GM21423 (cell line): Measurements from ENCODE around the gene EYA2.
"Not testable (repeated sequence)": the region's sequence is repeated elsewhere in the genome, so short reads cannot be mapped to it uniquely, and the experiment has no call there.

Experiments
- ATAC-seq: cut with Tn5 transposase; IDR thresholded peaks from one replicate; pipeline ENCODE4 v1.9.1; 2021; ENCODE audit warnings: mild to moderate bottlenecking, moderate library complexity; ENCODE audit not compliant: unreplicated experiment

EYA2 gene

DNA sequence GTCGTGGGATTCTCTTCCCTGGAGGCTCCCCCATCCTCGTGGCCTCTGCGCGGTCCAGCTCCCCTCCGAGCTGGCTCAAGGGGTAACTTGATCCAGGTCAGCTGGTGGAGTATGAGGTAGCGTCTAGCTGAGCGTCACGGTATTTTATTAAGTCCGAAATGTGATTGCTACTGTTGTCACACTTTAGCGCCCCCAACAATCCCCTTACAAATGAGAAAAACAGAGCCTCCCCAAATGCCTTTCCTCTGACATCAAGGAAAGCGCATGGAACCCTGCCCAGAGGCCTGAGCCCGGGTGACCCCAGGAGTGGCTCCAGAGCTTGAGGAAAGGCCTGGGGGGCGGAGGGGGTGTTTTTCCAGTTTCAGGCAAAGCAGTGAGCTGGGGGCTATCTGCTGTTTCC, 269.5 kb downstream of the EYA2 start:
- no peak for ATAC-seq

DNA sequence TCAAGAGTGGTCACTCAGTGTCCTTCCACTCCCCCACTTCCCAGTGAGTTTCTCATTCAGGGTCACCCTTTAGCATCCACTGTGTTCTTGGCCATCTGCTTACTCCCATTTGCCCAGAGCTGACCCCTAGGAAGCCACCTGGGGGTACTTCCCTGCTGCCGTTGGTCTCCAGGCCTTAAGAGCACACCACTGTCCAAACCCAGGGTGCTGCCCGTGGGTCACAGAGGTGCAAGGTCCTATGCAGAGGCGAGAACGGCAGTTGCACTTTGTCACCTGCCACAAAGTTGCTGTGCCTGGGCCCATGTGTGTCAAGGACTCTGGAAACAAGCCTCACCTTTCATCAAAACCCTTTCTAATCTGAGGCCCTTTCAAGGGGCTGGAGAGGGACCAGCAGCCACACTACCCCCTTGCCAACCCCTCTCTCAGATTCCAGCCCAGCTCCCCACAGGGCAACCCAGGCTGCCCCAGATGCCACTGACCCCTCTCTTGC, 270.8 kb downstream of the EYA2 start:
- ATAC-seq, result no peak

DNA sequence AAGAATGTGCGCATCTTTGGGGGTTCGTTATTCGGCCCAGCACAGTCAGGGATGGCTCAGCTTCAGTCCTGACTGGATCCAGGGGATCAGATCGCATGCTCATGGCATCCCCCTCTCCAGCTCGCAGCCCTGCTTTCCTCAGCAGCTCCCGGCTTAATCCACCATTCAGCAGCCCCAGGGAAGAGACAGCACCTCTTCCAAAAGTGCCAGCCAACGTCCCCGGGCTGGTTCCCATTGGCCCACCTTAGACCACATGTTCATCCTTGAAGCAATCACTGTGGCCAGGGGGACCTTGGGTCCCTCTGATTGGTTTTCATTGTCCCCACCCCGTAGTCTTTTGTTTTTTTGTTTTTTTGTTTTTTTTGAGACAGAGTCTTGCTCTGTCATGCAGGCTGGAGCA, 273.2 kb downstream of the EYA2 start:
- ATAC-seq, result no peak

DNA sequence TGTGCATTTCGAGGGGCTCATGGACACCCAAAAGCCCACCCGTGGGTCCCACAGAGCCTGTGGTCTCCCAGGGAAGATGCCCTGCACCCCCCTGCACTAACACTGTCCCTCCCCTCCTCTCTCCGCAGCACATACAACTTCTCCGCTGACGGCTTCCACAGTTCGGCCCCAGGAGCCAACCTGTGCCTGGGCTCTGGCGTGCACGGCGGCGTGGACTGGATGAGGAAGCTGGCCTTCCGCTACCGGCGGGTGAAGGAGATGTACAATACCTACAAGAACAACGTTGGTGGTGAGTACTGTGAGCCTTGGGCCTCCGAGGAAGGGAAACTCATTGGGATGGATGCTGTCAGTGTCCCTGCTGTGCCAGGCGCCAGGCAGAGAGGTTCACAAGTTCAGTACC, 277.9 kb downstream of the EYA2 start:
- ATAC-seq, result no peak

DNA sequence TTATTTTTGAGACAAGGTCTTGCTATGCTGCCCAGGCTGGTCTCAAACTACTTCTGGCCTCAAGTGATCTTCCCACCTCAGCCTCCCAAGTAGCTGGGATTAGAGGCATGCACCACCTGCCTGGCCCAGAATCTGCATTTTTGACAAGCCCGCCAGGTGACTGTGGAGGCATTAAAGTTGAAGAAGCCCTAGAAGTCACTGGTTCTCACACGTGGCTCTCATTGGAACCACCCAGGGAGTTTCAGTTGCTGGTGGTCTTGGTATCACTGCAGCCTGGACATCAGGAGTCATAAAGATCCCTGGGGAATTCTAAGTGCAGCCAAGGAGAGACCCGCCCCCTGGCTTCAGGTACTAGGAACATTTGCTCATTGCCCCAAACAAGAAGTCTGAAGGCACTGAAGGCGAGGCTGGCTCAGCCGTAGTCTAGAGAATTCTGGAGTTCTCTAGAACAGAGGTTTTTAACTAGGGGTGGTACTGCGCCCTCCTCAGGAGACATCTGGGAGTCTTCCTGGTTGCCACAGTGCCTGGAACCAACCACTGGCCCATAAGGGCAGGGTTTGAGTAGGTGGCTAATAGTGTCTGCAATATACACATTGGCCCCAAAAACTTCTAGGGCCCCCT, 279.1 kb downstream of the EYA2 start:
- no peak for ATAC-seq

DNA sequence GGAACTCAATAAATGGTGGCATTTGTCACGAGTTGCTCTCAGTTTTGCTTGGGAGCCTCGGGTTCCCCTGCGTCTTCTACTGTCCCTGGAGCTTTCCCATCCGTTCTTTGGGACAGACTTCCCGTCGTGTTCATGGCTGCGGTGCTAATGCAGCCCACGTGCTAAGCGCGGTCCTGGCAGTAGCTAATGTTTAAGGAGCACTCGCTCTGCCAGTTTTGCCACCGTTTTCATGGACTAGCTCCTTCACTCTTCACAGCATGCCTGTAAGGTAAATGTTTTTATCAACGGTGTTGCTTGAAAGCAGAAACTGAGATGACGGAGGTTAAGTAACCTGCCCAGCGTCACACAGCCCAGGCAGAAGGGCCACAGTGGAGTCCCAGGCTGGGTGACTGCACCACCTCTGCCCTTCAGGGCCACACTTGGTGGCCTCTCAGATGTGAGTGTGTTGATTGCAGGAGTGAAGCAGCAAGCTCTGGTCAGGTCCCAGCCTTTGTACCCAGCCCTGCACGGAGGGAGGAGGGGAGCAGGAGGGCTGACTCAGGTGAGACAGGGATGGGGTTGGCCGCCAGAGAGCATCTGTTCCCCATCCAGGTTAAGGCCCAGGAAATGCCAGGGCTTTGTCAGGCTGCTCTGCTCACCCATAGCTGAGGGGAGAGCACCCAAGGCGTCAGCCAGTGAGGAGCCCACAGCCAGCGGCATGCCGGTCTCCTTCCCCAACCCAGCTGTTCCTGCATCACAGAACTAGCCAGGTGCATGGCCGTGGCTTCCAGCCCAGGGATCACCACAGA, 280.0 kb downstream of the EYA2 start:
- ATAC-seq, result no peak

DNA sequence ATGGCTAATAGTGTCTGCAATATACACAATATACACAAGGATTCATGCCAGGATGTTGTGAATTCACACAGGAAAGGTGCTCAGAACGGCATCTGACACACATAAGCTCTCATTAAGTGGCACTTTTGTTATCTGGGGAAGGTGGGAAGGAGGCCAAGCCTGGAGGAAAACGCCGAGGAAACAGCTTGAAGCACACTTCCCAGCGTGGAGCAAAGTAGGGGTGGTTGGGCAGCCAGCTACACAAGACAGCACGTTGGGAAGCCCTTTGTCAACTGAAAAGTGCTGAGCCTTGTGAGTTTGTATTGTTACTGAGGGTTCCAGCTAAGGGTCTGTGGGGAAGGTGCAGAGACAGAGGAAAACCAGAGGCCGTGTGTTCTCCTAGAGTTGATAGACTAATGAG, 280.9 kb downstream of the EYA2 start:
- no peak for ATAC-seq

DNA sequence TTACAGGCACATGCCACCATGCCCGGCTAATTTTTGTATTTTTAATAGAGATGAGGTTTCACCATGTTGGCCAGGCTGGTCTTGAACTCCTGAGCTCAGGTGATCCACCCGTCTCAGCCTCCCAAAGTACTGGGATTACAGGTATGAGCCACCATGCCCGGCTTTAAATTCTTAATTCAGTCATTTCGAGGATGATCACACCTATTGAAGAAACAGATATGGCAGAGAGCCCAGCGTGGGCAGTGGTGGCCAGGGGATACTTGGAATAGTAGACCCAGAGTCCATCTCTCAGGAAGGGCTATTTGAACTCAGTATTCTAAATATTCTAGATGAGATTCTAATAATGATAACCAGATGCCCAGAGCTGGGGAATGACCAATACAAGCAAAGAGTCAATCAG, 281.6 kb downstream of the EYA2 start:
- not testable (repeated sequence) for ATAC-seq

DNA sequence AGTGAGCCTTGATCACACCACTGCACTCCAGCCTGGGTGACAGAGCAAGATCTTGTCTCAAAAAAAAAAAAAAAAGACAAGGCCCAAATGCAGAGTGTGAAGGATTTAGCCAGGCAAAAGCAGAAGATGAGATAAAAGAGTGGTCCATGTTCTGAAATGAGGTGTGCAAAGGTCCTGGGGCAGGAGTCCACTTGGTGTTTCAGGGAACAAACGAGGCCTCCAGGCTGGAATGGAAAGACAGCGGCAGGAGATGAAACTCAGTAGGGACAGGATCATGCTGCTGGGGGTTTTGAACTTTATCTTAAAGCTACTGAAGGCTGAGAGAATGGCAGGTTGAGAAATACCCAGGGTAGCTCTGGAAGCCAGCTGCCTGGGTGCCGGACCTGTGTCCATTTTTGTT, 283.6 kb downstream of the EYA2 start:
- no peak for ATAC-seq

DNA sequence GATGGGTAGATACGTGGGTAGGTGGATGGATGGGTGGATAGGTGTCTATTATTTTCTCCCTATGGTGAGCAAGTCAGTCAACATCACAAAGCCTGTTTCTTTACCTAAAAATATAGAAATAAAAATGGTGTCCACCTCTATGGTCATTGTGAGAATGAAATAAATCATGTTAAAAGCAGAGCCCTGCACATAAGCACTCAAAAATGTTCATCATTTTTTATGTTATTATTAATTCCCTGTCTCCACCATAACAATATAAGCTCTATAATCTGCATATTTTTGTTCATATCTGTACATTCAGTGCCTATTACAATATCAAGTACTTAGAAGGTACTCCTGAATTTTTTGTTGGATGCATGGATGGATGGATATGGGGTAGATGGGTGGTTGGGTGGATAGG, 284.2 kb downstream of the EYA2 start:
- ATAC-seq, result no peak

DNA sequence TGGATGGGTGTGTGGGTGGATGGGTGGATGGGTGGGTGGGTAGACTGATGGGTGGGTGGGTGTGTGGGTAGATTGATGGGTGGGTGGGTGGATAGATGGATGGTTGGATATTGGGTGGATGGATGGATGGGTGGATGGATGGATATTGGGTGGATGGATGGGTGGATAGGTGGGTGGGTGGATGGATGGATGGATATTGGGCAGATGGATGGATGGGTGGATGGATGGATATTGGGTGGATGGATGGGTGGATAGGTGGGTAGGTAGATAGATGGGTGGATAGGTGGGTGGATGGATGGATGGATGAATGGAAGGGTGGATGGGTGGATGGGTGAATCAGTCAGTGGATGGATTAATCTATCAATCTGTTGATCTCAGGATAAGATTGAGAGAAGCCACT, 284.6 kb downstream of the EYA2 start:
- no peak for ATAC-seq

DNA sequence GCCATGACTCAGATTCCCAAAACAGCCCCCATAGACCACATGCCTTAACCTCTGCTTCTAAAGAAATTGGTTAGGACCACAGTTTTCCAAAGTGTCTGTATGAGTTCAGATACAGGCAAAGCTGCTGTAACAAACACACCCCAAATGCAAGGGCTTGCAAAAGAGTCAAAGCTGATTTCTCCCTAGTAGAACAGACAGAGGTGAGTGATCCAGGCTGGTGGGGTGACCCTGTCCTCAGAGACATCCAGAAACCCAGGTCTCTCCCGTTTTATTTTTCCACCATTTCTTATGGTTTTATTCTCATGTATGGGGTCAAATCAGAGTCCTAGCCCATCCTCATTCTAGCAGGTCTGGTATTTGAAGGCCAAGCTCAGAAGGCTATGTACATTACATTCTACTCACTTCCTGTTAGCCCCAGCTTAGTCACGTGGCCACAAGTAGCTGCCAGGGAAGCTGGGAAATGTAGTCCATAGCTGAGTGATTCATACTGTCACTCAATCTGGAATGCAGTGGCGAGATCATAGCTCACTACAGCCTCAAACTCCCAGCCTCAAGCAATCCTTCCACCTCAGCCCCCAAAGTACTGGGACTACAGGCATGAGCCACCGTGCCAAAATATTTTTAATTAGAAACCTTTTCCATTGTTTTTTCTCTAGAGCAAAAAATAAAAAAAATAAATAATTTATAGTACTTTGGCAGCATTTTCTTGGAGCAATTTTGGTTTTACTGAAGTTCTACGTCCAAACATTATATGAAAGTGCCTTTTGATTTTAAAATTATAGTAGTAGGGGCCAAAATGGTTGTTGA, 286.6 kb downstream of the EYA2 start:
- no peak for ATAC-seq

DNA sequence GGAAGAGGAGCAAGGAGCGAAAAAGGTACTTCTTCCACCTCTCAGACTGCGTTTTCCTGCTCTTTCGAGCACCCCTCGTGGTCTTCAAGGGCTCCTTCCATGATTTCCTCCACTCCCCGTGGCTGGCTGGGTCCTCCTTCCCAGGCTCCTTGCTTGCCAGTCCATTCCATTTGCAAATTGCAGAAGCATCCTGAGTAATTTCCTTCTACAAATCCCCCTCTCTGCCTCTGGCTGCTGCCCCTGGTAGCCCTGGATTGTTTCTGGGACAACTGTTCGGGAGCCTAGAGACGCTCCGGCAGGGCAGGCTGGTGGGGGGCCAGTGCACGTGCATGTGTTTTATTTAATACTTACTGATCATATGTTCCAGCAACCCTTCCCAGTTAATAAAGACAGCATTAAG, 288.7 kb downstream of the EYA2 start:
- ATAC-seq, result no peak

DNA sequence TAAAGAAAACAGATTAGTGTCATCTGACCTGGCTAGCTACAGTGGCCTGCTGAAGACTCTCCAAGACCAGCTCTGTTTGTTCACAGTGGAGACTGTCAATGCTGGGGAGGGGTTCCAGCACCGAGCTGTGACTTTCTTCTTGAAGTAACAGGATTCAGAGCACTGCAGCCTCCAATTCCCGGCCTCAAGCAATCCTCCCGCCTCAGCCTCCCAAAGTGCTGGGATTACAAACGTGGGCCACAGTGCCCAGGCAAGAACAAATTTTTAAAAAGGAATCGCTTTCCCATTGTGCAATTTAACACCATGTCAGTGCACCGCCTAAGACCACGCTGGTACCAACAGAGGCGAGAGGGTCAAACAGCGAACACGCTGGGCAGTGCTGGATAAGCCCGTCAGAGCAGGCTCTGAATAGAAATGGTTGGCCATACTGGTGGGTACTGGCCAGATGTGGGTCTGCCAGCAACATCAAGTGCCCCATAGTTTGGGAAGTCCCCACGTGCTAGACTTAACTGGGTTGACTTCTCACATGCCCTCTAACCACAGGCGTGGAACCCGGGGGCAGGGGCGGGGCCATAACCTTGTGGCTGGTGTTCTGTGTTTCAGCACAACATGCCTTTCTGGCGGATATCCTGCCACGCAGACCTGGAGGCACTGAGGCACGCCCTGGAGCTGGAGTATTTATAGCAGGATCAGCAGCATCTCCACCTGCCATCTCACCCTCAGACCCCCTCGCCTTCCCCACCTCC, 293.0 kb downstream of the EYA2 start:
- ATAC-seq, result no peak

DNA sequence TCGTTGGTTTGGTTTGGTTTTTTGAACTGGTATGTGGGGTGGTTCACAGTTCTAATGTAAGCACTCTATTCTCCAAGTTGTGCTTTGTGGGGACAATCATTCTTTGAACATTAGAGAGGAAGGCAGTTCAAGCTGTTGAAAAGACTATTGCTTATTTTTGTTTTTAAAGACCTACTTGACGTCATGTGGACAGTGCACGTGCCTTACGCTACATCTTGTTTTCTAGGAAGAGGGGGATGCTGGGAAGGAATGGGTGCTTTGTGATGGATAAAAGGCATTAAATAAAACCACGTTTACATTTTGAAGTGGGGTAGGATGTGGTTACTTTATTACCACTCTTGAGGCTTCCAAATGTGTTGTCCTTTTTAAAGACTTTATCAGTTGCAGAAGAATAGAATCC, 293.9 kb downstream of the EYA2 start:
- ATAC-seq, result no peak

DNA sequence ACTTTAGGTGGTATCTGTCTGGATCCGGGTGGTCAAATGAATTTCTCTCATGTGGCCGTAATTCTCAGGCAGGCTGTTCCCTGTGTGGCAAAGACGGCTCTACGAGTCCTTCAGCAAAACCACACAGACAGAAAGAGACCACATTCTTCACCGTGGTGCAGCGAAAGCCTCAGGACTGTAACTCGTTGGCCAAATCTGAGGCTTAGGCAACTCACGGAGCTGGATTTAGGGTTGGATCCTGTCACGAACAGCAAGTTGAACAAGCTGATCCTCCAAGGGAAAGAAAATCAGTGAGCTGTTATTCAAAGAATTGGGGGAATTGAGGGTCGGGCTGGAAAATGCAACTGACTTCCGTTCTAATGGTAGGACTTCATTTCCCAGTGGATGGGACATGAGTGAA, 294.4 kb downstream of the EYA2 start:
- ATAC-seq, result no peak

DNA sequence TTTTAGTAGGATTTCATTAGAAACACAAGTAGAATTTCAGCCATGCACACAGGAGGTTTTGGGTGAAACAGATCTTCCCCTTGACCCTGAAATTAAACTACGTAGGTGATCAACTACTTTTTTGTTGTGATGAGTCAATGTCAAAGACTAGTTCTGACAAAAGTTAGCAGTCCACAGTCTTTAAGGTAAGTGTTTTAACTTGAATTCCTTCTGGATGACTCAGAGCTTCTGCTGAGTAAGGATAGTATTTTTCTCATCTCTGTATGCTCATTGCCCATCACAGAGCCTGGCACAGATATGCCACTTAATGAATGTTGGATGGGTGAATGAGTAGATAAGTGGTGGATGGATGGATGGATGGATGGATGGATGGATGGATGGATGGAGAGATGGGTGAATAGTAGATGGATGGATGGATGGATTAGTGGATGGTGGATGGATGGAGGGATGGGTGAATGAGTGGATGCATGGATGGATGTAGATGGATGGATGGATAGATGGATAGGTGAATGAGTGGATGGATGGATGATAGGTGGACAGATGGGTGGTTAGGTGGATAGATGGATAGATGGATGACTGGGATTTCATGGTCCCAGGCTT, 296.5 kb downstream of the EYA2 start:
- no peak for ATAC-seq

DNA sequence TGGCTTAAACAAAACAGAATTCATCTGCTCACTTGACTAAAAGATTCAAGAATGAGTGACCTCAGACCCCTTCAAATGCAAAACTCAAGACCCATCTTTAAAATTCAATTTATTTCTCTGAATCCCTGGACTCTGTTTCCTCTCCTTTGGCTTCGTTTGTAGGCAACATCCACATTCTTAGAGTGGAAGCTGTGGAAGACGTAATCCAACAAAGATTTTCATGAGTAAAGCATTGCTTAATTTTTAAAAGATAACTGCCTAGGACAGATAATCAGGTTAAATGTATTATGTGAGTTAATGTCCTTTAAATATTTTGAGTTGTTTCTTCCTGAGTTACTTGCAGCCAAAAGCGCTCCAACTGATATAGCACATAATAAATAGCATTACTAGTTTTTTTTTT, 297.3 kb downstream of the EYA2 start:
- no peak for ATAC-seq

DNA sequence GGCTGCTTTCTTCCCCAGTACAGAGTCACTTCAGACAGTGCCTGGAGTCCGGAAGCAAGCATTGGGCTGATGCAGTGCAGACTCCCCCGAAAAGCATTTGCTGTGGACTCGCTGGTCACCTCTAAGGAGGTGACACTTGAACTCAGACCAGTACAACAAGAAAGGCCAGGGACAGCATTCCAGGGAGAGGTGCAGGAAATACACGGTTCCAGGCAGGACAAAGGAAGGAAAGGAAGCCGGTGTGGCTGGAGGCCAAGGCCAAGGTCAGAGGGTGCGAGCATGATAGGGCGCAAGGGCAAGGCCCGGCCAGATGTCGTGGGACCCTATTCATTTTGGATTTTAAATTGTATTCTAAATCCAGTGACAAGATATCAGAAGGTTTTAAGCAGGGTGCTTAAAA, 300.9 kb downstream of the EYA2 start:
- no peak for ATAC-seq
